Neural cell (in vitro differentiated cells): ENCODE measurements around the gene MAML3.

Source experiments
- CTCF ChIP-seq: fragments of 450-650 bp; IDR thresholded peaks from 2 replicates; pipeline ENCODE4 v1.5.1; 2014; ENCODE audit warnings: antibody characterized with exemption, mild to moderate bottlenecking, moderate library complexity; ENCODE audit not compliant: poor library complexity, severe bottlenecking
- EP300 ChIP-seq: fragments of 450-650 bp; conservative IDR thresholded peaks from 2 replicates; pipeline ENCODE4 v1.6.1; 2014; ENCODE audit warnings: antibody characterized with exemption, mild to moderate bottlenecking, moderate library complexity; ENCODE audit not compliant: poor library complexity, severe bottlenecking
- EZH2 ChIP-seq: fragments of 200-600, 300-800 bp; shearing (Covaris generic), sonication (generic); IDR thresholded peaks from 2 replicates; pipeline ENCODE4 v1.6.1; 2014; ENCODE audit warnings: antibody characterized with exemption, low read length, borderline replicate concordance, mild to moderate bottlenecking; ENCODE audit not compliant: insufficient read depth, poor library complexity, severe bottlenecking
- POLR2AphosphoS5 ChIP-seq: IDR thresholded peaks from 2 replicates; pipeline ENCODE4 v1.6.1; 2012
- RAD21 ChIP-seq: fragments of 450-650 bp; conservative IDR thresholded peaks from 2 replicates; pipeline ENCODE4 v1.6.1; 2014; ENCODE audit warnings: antibody characterized with exemption, mild to moderate bottlenecking, moderate library complexity
- TAF1 ChIP-seq: IDR thresholded peaks from 2 replicates; pipeline ENCODE4 v1.6.1; 2012; ENCODE audit warnings: low read depth
- TF ChIP-seq, protein P1 (sequence below): IDR thresholded peaks from 2 replicates; pipeline ENCODE4 v1.6.1; 2012; ENCODE audit warnings: borderline replicate concordance

GRCh38 chr4:139962130-139962684, 191.8 kb downstream of the MAML3 start:
- TF ChIP-seq CTCF (no peak), EZH2 (no peak), EP300 (no peak), TAF1 (no peak), POLR2AphosphoS5 (no peak), RAD21 (no peak)
- TF ChIP-seq, protein P1, sequence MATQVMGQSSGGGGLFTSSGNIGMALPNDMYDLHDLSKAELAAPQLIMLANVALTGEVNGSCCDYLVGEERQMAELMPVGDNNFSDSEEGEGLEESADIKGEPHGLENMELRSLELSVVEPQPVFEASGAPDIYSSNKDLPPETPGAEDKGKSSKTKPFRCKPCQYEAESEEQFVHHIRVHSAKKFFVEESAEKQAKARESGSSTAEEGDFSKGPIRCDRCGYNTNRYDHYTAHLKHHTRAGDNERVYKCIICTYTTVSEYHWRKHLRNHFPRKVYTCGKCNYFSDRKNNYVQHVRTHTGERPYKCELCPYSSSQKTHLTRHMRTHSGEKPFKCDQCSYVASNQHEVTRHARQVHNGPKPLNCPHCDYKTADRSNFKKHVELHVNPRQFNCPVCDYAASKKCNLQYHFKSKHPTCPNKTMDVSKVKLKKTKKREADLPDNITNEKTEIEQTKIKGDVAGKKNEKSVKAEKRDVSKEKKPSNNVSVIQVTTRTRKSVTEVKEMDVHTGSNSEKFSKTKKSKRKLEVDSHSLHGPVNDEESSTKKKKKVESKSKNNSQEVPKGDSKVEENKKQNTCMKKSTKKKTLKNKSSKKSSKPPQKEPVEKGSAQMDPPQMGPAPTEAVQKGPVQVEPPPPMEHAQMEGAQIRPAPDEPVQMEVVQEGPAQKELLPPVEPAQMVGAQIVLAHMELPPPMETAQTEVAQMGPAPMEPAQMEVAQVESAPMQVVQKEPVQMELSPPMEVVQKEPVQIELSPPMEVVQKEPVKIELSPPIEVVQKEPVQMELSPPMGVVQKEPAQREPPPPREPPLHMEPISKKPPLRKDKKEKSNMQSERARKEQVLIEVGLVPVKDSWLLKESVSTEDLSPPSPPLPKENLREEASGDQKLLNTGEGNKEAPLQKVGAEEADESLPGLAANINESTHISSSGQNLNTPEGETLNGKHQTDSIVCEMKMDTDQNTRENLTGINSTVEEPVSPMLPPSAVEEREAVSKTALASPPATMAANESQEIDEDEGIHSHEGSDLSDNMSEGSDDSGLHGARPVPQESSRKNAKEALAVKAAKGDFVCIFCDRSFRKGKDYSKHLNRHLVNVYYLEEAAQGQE, result no peak
